ENCODE results near the gene COL4A2.

- TF ChIP-seq POLR2A (IDR thresholded peaks at IDR 0.05) (no peak), CTCF (IDR thresholded peaks at IDR 0.05) (no peak)
These were observed 216.9 kb downstream of the COL4A2 start for GRCh38 chr13:110523838-110524540.
